ENCODE measurements around the gene EMID1.
"Not testable (repeated sequence)": the region's sequence is repeated elsewhere in the genome, so short reads cannot be mapped to it uniquely, and the experiment has no call there.

EMID1 gene

DNA sequence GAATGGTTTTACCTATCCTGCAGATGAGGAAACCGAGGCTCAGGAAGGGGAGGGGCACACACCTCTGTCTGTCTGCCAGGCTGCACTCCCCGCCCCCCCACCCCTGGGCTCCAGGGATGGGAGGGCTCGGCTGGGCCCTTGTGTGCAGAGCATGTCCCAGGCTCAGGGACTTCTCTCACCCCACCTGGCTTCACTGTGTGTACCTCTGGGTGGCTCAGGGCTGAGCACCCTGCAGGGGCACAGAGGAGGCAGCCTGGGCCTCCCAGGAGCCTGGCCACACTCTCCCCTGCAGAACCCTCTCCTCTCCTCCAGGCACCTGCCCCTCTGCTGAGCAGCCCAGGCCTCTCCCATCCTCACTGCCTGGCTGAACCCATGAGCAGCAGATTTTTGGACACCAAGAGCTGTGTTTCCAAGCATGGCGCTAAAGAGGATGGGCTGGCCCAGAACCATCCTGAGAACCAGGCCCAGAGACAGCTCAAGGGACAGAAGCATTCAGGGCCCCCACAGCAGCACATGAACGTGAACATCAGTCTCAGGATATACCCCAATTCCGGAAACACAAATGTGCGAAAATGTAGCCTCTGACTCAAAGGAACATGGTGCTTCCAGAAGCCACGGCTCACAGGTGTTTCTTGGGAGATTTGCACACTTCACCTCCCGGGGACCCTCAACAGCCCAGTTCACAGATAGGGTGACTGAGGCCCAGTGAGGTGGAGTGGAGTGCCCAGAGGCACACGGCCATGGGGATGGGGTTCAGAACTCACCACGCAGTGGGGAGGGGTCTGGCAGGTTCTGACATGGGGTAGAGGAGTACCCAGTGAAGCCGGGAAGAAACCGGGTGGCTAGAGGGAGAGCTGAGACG is 10.5 kb downstream of the EMID1 start:
- POLR2A ChIA-PET, result no interaction called here
- DNase-seq (ENCODE audit: extremely low spot score), result no peak
- TF ChIP-seq ELF4 (IDR thresholded peaks at IDR 0.05), result no peak
- no peak for TF ChIP-seq L3MBTL2 (conservative IDR thresholded peaks at IDR 0.05)
- no peak for TF ChIP-seq HDGF (IDR thresholded peaks at IDR 0.05; ENCODE audit: borderline replicate concordance)
- TF ChIP-seq, protein P1, sequence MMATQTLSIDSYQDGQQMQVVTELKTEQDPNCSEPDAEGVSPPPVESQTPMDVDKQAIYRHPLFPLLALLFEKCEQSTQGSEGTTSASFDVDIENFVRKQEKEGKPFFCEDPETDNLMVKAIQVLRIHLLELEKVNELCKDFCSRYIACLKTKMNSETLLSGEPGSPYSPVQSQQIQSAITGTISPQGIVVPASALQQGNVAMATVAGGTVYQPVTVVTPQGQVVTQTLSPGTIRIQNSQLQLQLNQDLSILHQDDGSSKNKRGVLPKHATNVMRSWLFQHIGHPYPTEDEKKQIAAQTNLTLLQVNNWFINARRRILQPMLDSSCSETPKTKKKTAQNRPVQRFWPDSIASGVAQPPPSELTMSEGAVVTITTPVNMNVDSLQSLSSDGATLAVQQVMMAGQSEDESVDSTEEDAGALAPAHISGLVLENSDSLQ (IDR thresholded peaks at IDR 0.05), result no peak
- no peak for TF ChIP-seq SP1 (IDR thresholded peaks at IDR 0.05)
- no peak for TF ChIP-seq FOXM1 (IDR thresholded peaks at IDR 0.05; ENCODE audit: borderline replicate concordance)
- TF ChIP-seq FOXK2 (IDR thresholded peaks at IDR 0.05), result no peak
- no peak for TF ChIP-seq FOXA1 (IDR thresholded peaks at IDR 0.05)
- CTCF ChIA-PET, result interaction anchor here (0.6 kb wide), 1 partner anchor 29 kb away, joined by 3 read pairs; no protein-coding TSS in a partner anchor

DNA sequence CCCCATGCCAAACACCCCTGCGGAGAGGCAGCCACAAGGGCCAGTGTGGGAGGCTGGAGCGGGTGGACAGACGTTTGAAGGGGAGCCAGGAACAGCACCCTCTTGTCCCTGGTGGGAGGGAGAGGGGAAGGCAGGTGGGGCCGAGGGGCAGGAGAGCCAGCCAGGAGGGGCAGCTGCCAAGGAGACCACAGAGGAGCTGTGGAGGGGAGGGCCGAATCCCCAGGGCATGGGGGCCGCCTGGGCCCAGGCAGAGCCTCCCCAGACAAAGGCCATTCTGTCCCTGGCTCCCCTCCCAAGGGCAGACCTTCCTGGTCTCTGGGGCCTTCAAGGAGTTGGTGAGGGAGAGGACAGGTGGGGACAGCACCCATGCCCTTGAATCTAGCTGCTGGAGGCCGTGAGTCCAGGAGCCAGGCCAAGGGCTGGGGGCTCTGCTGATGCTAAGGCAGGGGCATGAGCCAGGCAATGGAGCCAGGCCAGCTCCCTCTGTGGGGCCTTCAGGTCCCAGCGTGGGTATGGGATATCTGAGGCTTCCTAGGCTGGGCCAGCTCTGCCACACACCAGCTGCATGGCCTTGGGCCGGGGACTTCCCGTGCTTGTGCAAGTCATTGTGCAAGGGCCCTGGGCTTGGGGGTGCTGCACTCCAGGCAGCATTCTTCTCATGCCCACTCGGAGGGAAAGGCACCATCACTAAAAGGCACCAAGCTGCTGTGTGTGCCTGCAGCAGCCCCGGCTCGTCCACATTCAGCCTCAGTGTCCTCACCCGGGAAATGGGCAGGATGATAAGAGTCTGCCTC is 11.4 kb downstream of the EMID1 start:
- ChIA-PET POLR2A (interaction anchor here (1.6 kb wide), 1 partner anchor 11 kb away, joined by 3 read pairs; no protein-coding TSS in a partner anchor), CTCF (no interaction called here)
- DNase-seq (ENCODE audit: extremely low spot score), result no peak

DNA sequence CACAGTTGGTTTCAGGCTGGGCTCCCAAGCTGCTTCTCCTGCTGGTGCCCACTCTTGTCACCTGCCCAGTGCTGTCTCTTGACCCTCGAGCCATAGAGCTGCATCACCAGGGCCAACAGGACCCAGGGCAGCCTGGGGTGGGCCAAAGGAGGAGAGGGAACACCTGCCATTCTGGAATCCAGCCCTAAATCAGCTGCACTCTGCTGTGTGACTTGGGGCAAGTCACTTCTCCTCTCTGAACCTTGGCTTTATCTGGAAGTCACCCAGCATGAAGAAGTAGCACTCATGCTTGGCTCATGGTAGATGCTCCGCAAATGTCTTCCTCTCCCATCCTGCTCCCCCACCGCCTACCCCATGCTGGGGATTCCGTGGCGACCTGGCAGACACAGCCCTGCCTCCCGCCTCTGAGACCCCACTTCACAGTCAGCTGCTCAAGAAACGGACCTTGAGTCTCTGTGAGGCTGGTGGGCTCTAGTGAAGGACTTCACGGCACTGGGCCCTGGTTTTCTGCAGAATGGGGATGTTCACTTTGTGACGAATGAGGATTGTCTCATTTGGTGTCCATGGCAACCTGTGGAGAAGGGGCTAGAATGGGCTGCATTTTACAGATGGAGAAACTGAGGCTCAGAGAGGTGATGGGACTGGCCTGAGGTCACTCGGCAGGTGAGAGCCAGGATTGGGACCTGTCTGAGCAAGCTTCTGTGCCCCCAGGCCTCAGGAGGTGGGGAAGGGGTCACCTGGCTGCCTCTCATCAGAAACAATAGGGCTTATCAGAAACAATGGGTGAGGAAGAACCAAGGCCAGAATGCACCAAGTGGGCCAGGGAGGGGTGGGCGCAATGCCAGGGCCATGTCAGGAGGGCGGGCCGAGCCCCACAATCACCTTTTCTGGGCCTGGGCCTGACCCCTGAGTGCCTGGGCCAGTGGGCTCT is 12.4 kb downstream of the EMID1 start:
- TF ChIP-seq ARNT (IDR thresholded peaks at IDR 0.05), result no peak
- no peak for TF ChIP-seq HDGF (IDR thresholded peaks at IDR 0.05; ENCODE audit: borderline replicate concordance)
- no peak for TF ChIP-seq LEF1 (IDR thresholded peaks at IDR 0.05; ENCODE audit: borderline replicate concordance)
- no peak for TF ChIP-seq BHLHE40 (IDR thresholded peaks at IDR 0.05; ENCODE audit: borderline replicate concordance)
- no peak for TF ChIP-seq SP1 (IDR thresholded peaks at IDR 0.05)
- no peak for TF ChIP-seq FOXM1 (IDR thresholded peaks at IDR 0.05; ENCODE audit: borderline replicate concordance)
- TF ChIP-seq FOXK2 (IDR thresholded peaks at IDR 0.05), result no peak
- no peak for TF ChIP-seq ELF4 (IDR thresholded peaks at IDR 0.05)
- ChIA-PET POLR2A (interaction anchor here (1.6 kb wide), 1 partner anchor 12 kb away, joined by 3 read pairs; no protein-coding TSS in a partner anchor), CTCF (interaction anchor here (1.2 kb wide), 2 partner anchors 9 to 27 kb away, joined by 3 read pairs; no protein-coding TSS in a partner anchor)
- DNase-seq (ENCODE audit: extremely low spot score), result no peak

More for the DNA sequence above, 11.4 kb downstream of the EMID1 start:
- TF ChIP-seq TARDBP (IDR thresholded peaks at IDR 0.05) (no peak), FOXK2 (IDR thresholded peaks at IDR 0.05) (no peak), ZNF384 (IDR thresholded peaks at IDR 0.05) (no peak), NFRKB (IDR thresholded peaks at IDR 0.05) (no peak), SP1 (IDR thresholded peaks at IDR 0.05) (no peak), ARNT (IDR thresholded peaks at IDR 0.05) (no peak), HDGF (IDR thresholded peaks at IDR 0.05; ENCODE audit: borderline replicate concordance) (no peak), CTBP1 (IDR thresholded peaks at IDR 0.05; ENCODE audit: borderline replicate concordance) (no peak)
- TF ChIP-seq, protein P1 (IDR thresholded peaks at IDR 0.05), result no peak

DNA sequence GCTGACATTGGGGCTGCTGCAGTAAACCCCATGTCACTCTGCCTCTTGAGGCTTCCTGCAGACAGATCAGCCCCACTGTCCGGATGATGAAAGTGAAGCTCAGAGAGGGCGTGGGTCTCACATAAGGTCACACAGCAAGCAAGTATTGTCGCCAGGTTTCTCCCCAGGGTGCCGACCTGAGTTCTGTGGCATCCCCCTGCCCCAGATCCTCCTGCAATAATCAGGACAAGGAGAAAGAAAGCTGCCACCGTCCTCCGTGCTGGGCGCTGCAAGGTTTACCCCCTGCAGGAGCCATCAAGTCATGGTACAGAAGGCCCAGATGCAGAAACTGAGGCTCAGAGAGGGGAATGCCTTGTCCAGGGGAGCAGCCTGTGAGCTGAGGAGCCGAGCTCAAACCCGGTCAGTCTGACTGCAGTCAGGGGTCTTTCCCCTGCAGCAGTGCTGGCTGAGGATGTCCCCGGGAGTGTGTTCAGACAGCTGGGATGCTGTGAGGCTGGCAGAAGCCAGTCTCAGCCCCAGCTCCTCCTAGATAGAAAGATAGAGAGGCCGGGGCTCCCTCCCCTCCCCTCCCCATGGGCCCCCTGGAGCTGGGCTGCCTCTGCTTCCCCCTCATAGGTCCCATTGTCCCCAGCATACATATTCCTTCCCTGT is 13.2 kb downstream of the EMID1 start:
- CTCF ChIA-PET, result interaction anchor here (1.2 kb wide), 2 partner anchors 10 to 26 kb away, joined by 3 read pairs; no protein-coding TSS in a partner anchor
- POLR2A ChIA-PET, result interaction anchor here (1.6 kb wide), 1 partner anchor 13 kb away, joined by 3 read pairs; no protein-coding TSS in a partner anchor
- no peak for DNase-seq (ENCODE audit: extremely low spot score)
- TF ChIP-seq ZNF384 (IDR thresholded peaks at IDR 0.05) (no peak), FOXM1 (IDR thresholded peaks at IDR 0.05; ENCODE audit: borderline replicate concordance) (no peak), FOXK2 (IDR thresholded peaks at IDR 0.05) (no peak), HDGF (IDR thresholded peaks at IDR 0.05; ENCODE audit: borderline replicate concordance) (no peak)

DNA sequence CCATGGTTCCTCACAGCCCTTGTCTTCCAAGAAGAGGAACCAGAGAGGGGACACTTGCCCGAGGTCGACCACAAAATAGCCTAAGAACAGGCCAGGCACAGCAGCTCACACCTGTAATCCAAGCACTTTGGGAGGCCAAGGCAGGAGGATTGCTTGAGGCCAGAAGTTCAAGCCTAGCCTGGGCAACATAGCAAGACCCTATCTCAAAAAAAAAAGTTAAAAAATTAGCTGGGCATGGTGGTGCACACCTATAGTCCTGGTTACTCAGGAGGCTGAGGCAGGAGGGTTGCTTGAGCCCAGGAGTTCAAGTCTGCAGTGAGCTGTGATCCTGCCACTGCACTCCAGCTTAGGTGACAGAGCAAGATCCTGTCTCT is 13.7 kb downstream of the EMID1 start:
- CTCF ChIA-PET; DNase-seq (ENCODE audit: extremely low spot score); POLR2A ChIA-PET: not testable (repeated sequence)

All from HEK293T (cell line).